A375 (cell line): Measurements from ENCODE around the gene NPIPB5. TPM values are rescaled to one million over a fixed set of nuclear protein-coding genes. Genes with fewer than 3 reads are reported as not detected.

Source experiments
- small RNA-seq: library from RNA; depleted of rRNA; stranded (forward); fragments of <200 nt; gene quantifications from one replicate; pipeline ENCODE3, GENCODE V24; 2014
- total RNA-seq: library from RNA; depleted of rRNA; stranded (reverse); fragments of >200 nt; shearing (Covaris generic); gene quantifications from 2 replicates; pipeline ENCODE4 v1.2.3, GENCODE V29; 2014; rRNA removed

NPIPB5 gene
- total RNA-seq: 46.6 and 61.4 TPM in 2 replicates

GRCh38 chr16:22510591-22510990 lies at the start of gene NPIPB5:
Gene NPIPB5 (plus strand): TSS chr16:22510891. CDS start chr16:22513802, 2,911 bp downstream.

Small RNA genes within 50 kb of the gene (small RNA-seq; reads per million reads assigned to genes)
- gene AC106788.1: not detected

Other genes starting within 250 kb of the NPIPB5 start
- 72.4 and 79.7 TPM in 2 replicates for gene POLR3E, start 213.5 kb upstream of the NPIPB5 start, total RNA-seq
- 17.4 and 21.0 TPM in 2 replicates for gene CDR2, start 136.3 kb upstream of the NPIPB5 start, total RNA-seq